ENCODE data around the gene KLHL15.
"Not testable (repeated sequence)": the region's sequence is repeated elsewhere in the genome, so short reads cannot be mapped to it uniquely, and the experiment has no call there.

Gene KLHL15

GRCh38 chrX:24054182-24055042, 27.4 kb upstream of the KLHL15 start, which contains the start of gene EIF2S3:
Gene EIF2S3 (plus strand): TSS chrX:24054956. CDS start chrX:24054969, 13 bp downstream.
- H2BK5ac ChIP-seq (ENCODE audit: low read length), result peak within 1 kb of the TSS; percentile 11
- H3K9ac ChIP-seq (ENCODE audit: low read depth, low read length, poor library complexity), result peak within 1 kb of the TSS; percentile 86
- H3K27me3 ChIP-seq (ENCODE audit: control insufficient read depth in 3 of 3, insufficient read depth in 3 of 3, low read depth in 1 of 3, low read length in 3 of 3), result no peaks in the 10 kb centered on the region
- no peaks in the 10 kb centered on the region for H3K9me3 ChIP-seq (replicated peaks in 1 of 2; ENCODE audit: control insufficient read depth in 2 of 2, insufficient read depth in 1 of 2, low read depth in 1 of 2, low read length in 2 of 2)
- no peak within 1 kb of the TSS for H2BK15ac ChIP-seq (ENCODE audit: low read length)
- H2AFZ ChIP-seq (ENCODE audit: low read length), result peak within 1 kb of the TSS; percentile 88
- peaks cover 0 to 19% of the 10 kb centered on the region in 2 donors for H3K36me3 ChIP-seq (replicated peaks in 1 of 2; ENCODE audit: control insufficient read depth in 2 of 2, insufficient read depth in 2 of 2, low read length in 2 of 2)
- no peak within 1 kb of the TSS for H2BK120ac ChIP-seq (ENCODE audit: low read depth, low read length)
- no peak within 1 kb of the TSS for H4K8ac ChIP-seq (ENCODE audit: low read depth, low read length)
- no peak within 1 kb of the TSS for H3K4ac ChIP-seq (ENCODE audit: low read length)
- H3K4me2 ChIP-seq (ENCODE audit: insufficient read depth, low read length, poor library complexity, severe bottlenecking), result peak within 1 kb of the TSS; percentile 56
- no peak within 1 kb of the TSS for H2AK5ac ChIP-seq (ENCODE audit: low read depth, low read length)
- no peak within 1 kb of the TSS for H4K91ac ChIP-seq (ENCODE audit: low read depth, low read length, poor library complexity)
- no peak within 1 kb of the TSS for H2BK12ac ChIP-seq (ENCODE audit: low read length)
- H3K4me1 ChIP-seq (ENCODE audit: control insufficient read depth in 2 of 2, insufficient read depth in 1 of 2, low read depth in 1 of 2, low read length in 2 of 2), result peaks cover 1 to 2% of the 10 kb centered on the region in 2 donors
- H3K14ac ChIP-seq (ENCODE audit: low read length), result no peak within 1 kb of the TSS
- DNase-seq (ENCODE audit: low spot score), result peak; percentile 80
- H3K27ac ChIP-seq (replicated peaks; ENCODE audit: low read length), result peak within 1 kb of the TSS; percentile 90
- H3K18ac ChIP-seq (ENCODE audit: low read length), result peak within 1 kb of the TSS; percentile 90
- no peak within 1 kb of the TSS for H3K23ac ChIP-seq (ENCODE audit: low read depth, low read length, poor library complexity)
- WGBS, 2 donors (ENCODE audit: extremely low coverage in 2 of 2, insufficient read length in 2 of 2, insufficient replicate concordance in 1 of 2), result no CpG with 5 or more reads among the region's 57 CpGs
- no peaks in the 10 kb centered on the region for H3K79me1 ChIP-seq (ENCODE audit: low read depth, low read length)
- peak within 1 kb of the TSS; percentile 37 to 97 for H3K4me3 ChIP-seq (ENCODE audit: low read length in 2 of 2)

- H3K36me3 ChIP-seq (replicated peaks in 1 of 2; ENCODE audit: control insufficient read depth in 2 of 2, insufficient read depth in 2 of 2, low read length in 2 of 2); H4K8ac ChIP-seq (ENCODE audit: low read depth, low read length); H3K4me1 ChIP-seq (ENCODE audit: control insufficient read depth in 2 of 2, insufficient read depth in 1 of 2, low read depth in 1 of 2, low read length in 2 of 2); DNase-seq (ENCODE audit: low spot score); H3K27me3 ChIP-seq (ENCODE audit: control insufficient read depth in 3 of 3, insufficient read depth in 3 of 3, low read depth in 1 of 3, low read length in 3 of 3); H3K23ac ChIP-seq (ENCODE audit: low read depth, low read length, poor library complexity); H3K27ac ChIP-seq (replicated peaks; ENCODE audit: low read length); H3K18ac ChIP-seq (ENCODE audit: low read length); H2BK120ac ChIP-seq (ENCODE audit: low read depth, low read length); H3K14ac ChIP-seq (ENCODE audit: low read length); H2AK5ac ChIP-seq (ENCODE audit: low read depth, low read length); H2BK12ac ChIP-seq (ENCODE audit: low read length); H3K4ac ChIP-seq (ENCODE audit: low read length); H3K9ac ChIP-seq (ENCODE audit: low read depth, low read length, poor library complexity); H3K9me3 ChIP-seq (replicated peaks in 1 of 2; ENCODE audit: control insufficient read depth in 2 of 2, insufficient read depth in 1 of 2, low read depth in 1 of 2, low read length in 2 of 2); H2BK5ac ChIP-seq (ENCODE audit: low read length); H2BK15ac ChIP-seq (ENCODE audit: low read length); H3K4me2 ChIP-seq (ENCODE audit: insufficient read depth, low read length, poor library complexity, severe bottlenecking); H3K4me3 ChIP-seq (ENCODE audit: low read length in 2 of 2); H3K79me1 ChIP-seq (ENCODE audit: low read depth, low read length); H4K91ac ChIP-seq (ENCODE audit: low read depth, low read length, poor library complexity): not testable (repeated sequence)
- no CpG with 5 or more reads among the region's 26 CpGs for WGBS, 2 donors (ENCODE audit: extremely low coverage in 2 of 2, insufficient read length in 2 of 2, insufficient replicate concordance in 1 of 2)
- H2AFZ ChIP-seq (ENCODE audit: low read length), result peak overlapping the region; percentile 22
Measured at GRCh38 chrX:24050522-24051318, 23.7 kb upstream of the KLHL15 start.

GRCh38 chrX:24049643-24050042, 22.7 kb upstream of the KLHL15 start:
- H3K14ac ChIP-seq (ENCODE audit: low read length); H3K4me3 ChIP-seq (ENCODE audit: low read length in 2 of 2); H3K36me3 ChIP-seq (replicated peaks in 1 of 2; ENCODE audit: control insufficient read depth in 2 of 2, insufficient read depth in 2 of 2, low read length in 2 of 2); H3K9ac ChIP-seq (ENCODE audit: low read depth, low read length, poor library complexity); H2AFZ ChIP-seq (ENCODE audit: low read length); H3K27me3 ChIP-seq (ENCODE audit: control insufficient read depth in 3 of 3, insufficient read depth in 3 of 3, low read depth in 1 of 3, low read length in 3 of 3); H3K4ac ChIP-seq (ENCODE audit: low read length); H3K9me3 ChIP-seq (replicated peaks in 1 of 2; ENCODE audit: control insufficient read depth in 2 of 2, insufficient read depth in 1 of 2, low read depth in 1 of 2, low read length in 2 of 2); H2BK120ac ChIP-seq (ENCODE audit: low read depth, low read length); H2BK12ac ChIP-seq (ENCODE audit: low read length); H3K79me1 ChIP-seq (ENCODE audit: low read depth, low read length); H2BK15ac ChIP-seq (ENCODE audit: low read length); H3K4me1 ChIP-seq (ENCODE audit: control insufficient read depth in 2 of 2, insufficient read depth in 1 of 2, low read depth in 1 of 2, low read length in 2 of 2); DNase-seq (ENCODE audit: low spot score); H2AK5ac ChIP-seq (ENCODE audit: low read depth, low read length); H3K4me2 ChIP-seq (ENCODE audit: insufficient read depth, low read length, poor library complexity, severe bottlenecking); H3K18ac ChIP-seq (ENCODE audit: low read length); H3K23ac ChIP-seq (ENCODE audit: low read depth, low read length, poor library complexity); H4K8ac ChIP-seq (ENCODE audit: low read depth, low read length); H2BK5ac ChIP-seq (ENCODE audit: low read length); H4K91ac ChIP-seq (ENCODE audit: low read depth, low read length, poor library complexity); H3K27ac ChIP-seq (replicated peaks; ENCODE audit: low read length): not testable (repeated sequence)
- WGBS, 2 donors (ENCODE audit: extremely low coverage in 2 of 2, insufficient read length in 2 of 2, insufficient replicate concordance in 1 of 2), result no CpG with 5 or more reads among the region's 24 CpGs

GRCh38 chrX:24046060-24046459, 19.1 kb upstream of the KLHL15 start:
- not testable (repeated sequence) for DNase-seq (ENCODE audit: low spot score); H2BK120ac ChIP-seq (ENCODE audit: low read depth, low read length); H3K27me3 ChIP-seq (ENCODE audit: control insufficient read depth in 3 of 3, insufficient read depth in 3 of 3, low read depth in 1 of 3, low read length in 3 of 3); H2BK12ac ChIP-seq (ENCODE audit: low read length); H2AK5ac ChIP-seq (ENCODE audit: low read depth, low read length); H3K4me2 ChIP-seq (ENCODE audit: insufficient read depth, low read length, poor library complexity, severe bottlenecking); H3K27ac ChIP-seq (replicated peaks; ENCODE audit: low read length); H2BK15ac ChIP-seq (ENCODE audit: low read length); H3K14ac ChIP-seq (ENCODE audit: low read length); H4K91ac ChIP-seq (ENCODE audit: low read depth, low read length, poor library complexity); H3K4ac ChIP-seq (ENCODE audit: low read length); H3K9ac ChIP-seq (ENCODE audit: low read depth, low read length, poor library complexity); H3K23ac ChIP-seq (ENCODE audit: low read depth, low read length, poor library complexity); H3K9me3 ChIP-seq (replicated peaks in 1 of 2; ENCODE audit: control insufficient read depth in 2 of 2, insufficient read depth in 1 of 2, low read depth in 1 of 2, low read length in 2 of 2); H3K36me3 ChIP-seq (replicated peaks in 1 of 2; ENCODE audit: control insufficient read depth in 2 of 2, insufficient read depth in 2 of 2, low read length in 2 of 2); H2AFZ ChIP-seq (ENCODE audit: low read length); H2BK5ac ChIP-seq (ENCODE audit: low read length); H3K4me1 ChIP-seq (ENCODE audit: control insufficient read depth in 2 of 2, insufficient read depth in 1 of 2, low read depth in 1 of 2, low read length in 2 of 2); H3K4me3 ChIP-seq (ENCODE audit: low read length in 2 of 2); H4K8ac ChIP-seq (ENCODE audit: low read depth, low read length); H3K79me1 ChIP-seq (ENCODE audit: low read depth, low read length); H3K18ac ChIP-seq (ENCODE audit: low read length)
